GM19238 (cell line): ENCODE data around the gene CACNA1I.

ENCODE experiments used
- DNase-seq: peaks from one replicate; pipeline ENCODE4 v3.0.0; 2011; ENCODE audit warnings: low spot score; ENCODE audit not compliant: insufficient read length

The CACNA1I gene

GRCh38 chr22:39623603-39624500 lies 53.3 kb downstream of the CACNA1I start:
- DNase-seq, result no peak

- DNase-seq, result no peak
Observed at GRCh38 chr22:39624501-39624821, 53.9 kb downstream of the CACNA1I start.

- DNase-seq, result no peak
Observed at GRCh38 chr22:39625569-39626537, 55.3 kb downstream of the CACNA1I start.

GRCh38 chr22:39627208-39627607 lies 56.7 kb downstream of the CACNA1I start:
- no peak for DNase-seq

GRCh38 chr22:39627865-39628562 lies 57.5 kb downstream of the CACNA1I start:
- DNase-seq, result no peak

- DNase-seq, result no peak
Observed at GRCh38 chr22:39628563-39629080, 58.1 kb downstream of the CACNA1I start.

GRCh38 chr22:39629851-39630250 lies 59.3 kb downstream of the CACNA1I start:
- DNase-seq, result no peak

- DNase-seq, result no peak
Observed at GRCh38 chr22:39630721-39631120, 60.2 kb downstream of the CACNA1I start.

GRCh38 chr22:39631381-39632286 lies 61.1 kb downstream of the CACNA1I start:
- DNase-seq, result no peak

- no peak for DNase-seq
Observed at GRCh38 chr22:39634530-39635405, 64.2 kb downstream of the CACNA1I start.

GRCh38 chr22:39635719-39636118 lies 65.2 kb downstream of the CACNA1I start:
- DNase-seq, result no peak

- no peak for DNase-seq
Observed at GRCh38 chr22:39638958-39639357, 68.4 kb downstream of the CACNA1I start.

GRCh38 chr22:39641660-39642310 lies 71.2 kb downstream of the CACNA1I start:
- DNase-seq, result no peak

- no peak for DNase-seq
Observed at GRCh38 chr22:39643311-39644083, 72.9 kb downstream of the CACNA1I start.

GRCh38 chr22:39645532-39645931 lies 75.0 kb downstream of the CACNA1I start:
- no peak for DNase-seq

GRCh38 chr22:39646398-39647063 lies 76.0 kb downstream of the CACNA1I start:
- DNase-seq, result no peak

- DNase-seq, result no peak
Observed at GRCh38 chr22:39647836-39648629, 77.5 kb downstream of the CACNA1I start.
